G401 (cell line): ENCODE data around the gene FAM174C. TPM values are rescaled to one million over a fixed set of nuclear protein-coding genes. Genes with fewer than 3 reads are reported as not detected.

Experiments used
- DNase-seq: peaks from one replicate; pipeline ENCODE4 v3.0.0-alpha.2; 2015; ENCODE audit warnings: low spot score
- in situ Hi-C: cut with HindIII; loops from 2 replicates; pipeline ENCODE4 v1.10.0; 2016; ENCODE audit warnings: low sequenced_read_pairs, mixed read lengths
- total RNA-seq: library from RNA; depleted of rRNA; stranded (reverse); fragments of >200 nt; shearing (Covaris generic); gene quantifications from 2 replicates; pipeline ENCODE4 v1.2.3, GENCODE V29; 2014

The FAM174C gene
- total RNA-seq, 1 experiment from 2014 or later = 37.9 TPM

- no peak for DNase-seq
- in situ Hi-C loops = loop anchor here (10.0 kb wide), 1 partner anchor 93 kb away; no protein-coding TSS in a partner anchor
Observed at GRCh38 chr19:1281569-1282287, 6.4 kb downstream of the FAM174C start.

- in situ Hi-C loops = loop anchor here (10.0 kb wide), 1 partner anchor 92 kb away; no protein-coding TSS in a partner anchor
- no peak for DNase-seq
Observed at GRCh38 chr19:1282588-1283206, 7.4 kb downstream of the FAM174C start.

GRCh38 chr19:1283207-1283916 lies 8.0 kb downstream of the FAM174C start:
- no peak for DNase-seq
- in situ Hi-C loops = loop anchor here (10.0 kb wide), 1 partner anchor 91 kb away; no protein-coding TSS in a partner anchor

GRCh38 chr19:1283917-1284292 lies 8.6 kb downstream of the FAM174C start:
- no peak for DNase-seq
- in situ Hi-C loops = loop anchor here (10.0 kb wide), 1 partner anchor 91 kb away; no protein-coding TSS in a partner anchor

- no peak for DNase-seq
- in situ Hi-C loops = loop anchor here (10.0 kb wide), 1 partner anchor 90 kb away; no protein-coding TSS in a partner anchor
Observed at GRCh38 chr19:1284293-1284978, 9.1 kb downstream of the FAM174C start.

- in situ Hi-C loops = loop anchor here (10.0 kb wide), 1 partner anchor 90 kb away; no protein-coding TSS in a partner anchor
- DNase-seq = no peak
Observed at GRCh38 chr19:1284979-1285736, 9.8 kb downstream of the FAM174C start.

GRCh38 chr19:1285737-1286360 lies 10.5 kb downstream of the FAM174C start, which contains the start of gene EFNA2:
EFNA2 (plus strand) TSS chr19:1285873; CDS start chr19:1286169, 296 bp downstream.
- DNase-seq = no peak
- in situ Hi-C loops = loop anchor here (10.0 kb wide), 1 partner anchor 89 kb away; no protein-coding TSS in a partner anchor

GRCh38 chr19:1286487-1287353 lies 11.4 kb downstream of the FAM174C start:
- DNase-seq = no peak
- in situ Hi-C loops = loop anchor here (10.0 kb wide), 1 partner anchor 88 kb away; no protein-coding TSS in a partner anchor

- in situ Hi-C loops = loop anchor here (10.0 kb wide), 1 partner anchor 87 kb away; no protein-coding TSS in a partner anchor
- no peak for DNase-seq
Observed at GRCh38 chr19:1287354-1288225, 12.3 kb downstream of the FAM174C start.

- in situ Hi-C loops = loop anchor here (10.0 kb wide), 1 partner anchor 87 kb away; no protein-coding TSS in a partner anchor
- DNase-seq = no peak
Observed at GRCh38 chr19:1288226-1288612, 12.9 kb downstream of the FAM174C start.

- no peak for DNase-seq
- in situ Hi-C loops = loop anchor here (10.0 kb wide), 1 partner anchor 86 kb away; no protein-coding TSS in a partner anchor
Observed at GRCh38 chr19:1288833-1289685, 13.7 kb downstream of the FAM174C start.

- in situ Hi-C loops = loop anchor here (10.0 kb wide), 1 partner anchor 85 kb away; no protein-coding TSS in a partner anchor
Observed at GRCh38 chr19:1289686-1290025, 14.3 kb downstream of the FAM174C start.

GRCh38 chr19:1290196-1290702 lies 14.9 kb downstream of the FAM174C start:
- no peak for DNase-seq
- in situ Hi-C loops = no loop called here

More at GRCh38 chr19:1289686-1290025, 14.3 kb downstream of the FAM174C start:
- DNase-seq = no peak

- in situ Hi-C loops = no loop called here
- no peak for DNase-seq
Observed at GRCh38 chr19:1290703-1291651, 15.6 kb downstream of the FAM174C start.
